IPS-NIHi7 (cell line): ENCODE data around the gene TELO2.

Experiments
- DNase-seq: peaks from one replicate; pipeline ENCODE4 v3.0.0; 2012; ENCODE audit warnings: mixed read lengths; ENCODE audit errors: extremely low spot score

The TELO2 gene

DNA sequence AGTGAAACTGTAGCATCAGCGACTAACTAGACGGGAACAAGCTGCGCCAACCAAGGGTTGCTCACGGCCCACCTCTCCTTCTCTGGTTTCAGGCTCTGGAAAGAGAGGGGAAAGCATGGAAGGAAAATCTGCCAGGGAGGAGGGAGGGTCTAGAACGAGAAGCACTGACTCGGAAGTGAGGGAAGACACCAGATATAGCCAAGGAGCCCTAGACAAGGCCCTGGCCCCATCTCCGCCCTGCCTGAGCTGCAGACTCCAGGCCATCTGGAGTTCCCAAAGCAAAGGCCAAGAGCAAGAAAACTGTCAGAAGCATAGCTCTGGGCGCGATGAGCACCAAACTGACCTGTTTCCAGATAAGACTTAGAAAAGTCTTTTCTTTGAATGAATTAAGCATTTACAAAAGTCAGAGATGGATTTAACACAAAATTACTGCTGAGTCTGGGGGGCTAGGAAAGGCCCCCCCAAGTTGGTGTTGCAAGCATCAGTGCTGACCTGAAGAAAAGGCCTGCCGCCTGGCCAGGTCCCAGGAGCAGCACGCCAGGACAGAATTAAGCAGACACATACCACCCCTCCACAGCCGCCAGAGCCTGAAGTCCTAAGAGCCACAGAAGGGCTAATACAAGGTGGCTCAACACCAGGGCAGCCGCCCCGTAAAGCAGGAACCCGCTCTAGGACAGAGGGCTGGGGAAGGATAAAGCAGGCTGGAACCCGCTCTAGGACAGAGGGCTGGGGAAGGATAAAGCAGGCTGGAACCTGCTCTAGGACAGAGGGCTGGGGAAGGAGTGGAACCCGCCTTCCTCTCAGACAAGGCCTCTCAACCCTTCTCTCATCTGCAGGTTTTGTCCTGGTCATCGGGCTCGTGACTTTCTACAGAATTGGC is 61.0 kb downstream of the TELO2 start:
- no peak for DNase-seq

GRCh38 chr16:1554826-1555445 is 61.8 kb downstream of the TELO2 start:
- DNase-seq: no peak

DNA sequence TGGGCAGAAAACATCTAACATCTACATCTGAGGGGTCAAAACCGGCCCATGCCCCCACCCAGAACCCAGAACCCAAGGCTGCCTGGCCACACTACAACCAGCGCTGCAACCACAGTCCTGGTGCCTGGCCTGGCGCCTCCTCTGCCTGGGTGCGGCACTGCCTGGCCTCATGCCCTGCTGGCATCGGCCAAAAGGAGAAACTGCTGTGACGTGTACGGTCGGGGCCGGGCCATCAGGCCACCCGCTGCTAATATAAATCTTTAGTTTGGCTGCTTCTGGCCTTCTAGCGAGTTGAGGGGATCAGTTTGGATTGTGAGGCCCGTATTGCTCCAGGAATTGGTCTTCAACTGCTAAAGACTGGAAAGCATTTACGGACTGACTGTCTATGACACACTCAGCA is 63.1 kb downstream of the TELO2 start:
- DNase-seq: no peak

- DNase-seq: no peak
Observed at GRCh38 chr16:1557074-1557473, 63.9 kb downstream of the TELO2 start.

DNA sequence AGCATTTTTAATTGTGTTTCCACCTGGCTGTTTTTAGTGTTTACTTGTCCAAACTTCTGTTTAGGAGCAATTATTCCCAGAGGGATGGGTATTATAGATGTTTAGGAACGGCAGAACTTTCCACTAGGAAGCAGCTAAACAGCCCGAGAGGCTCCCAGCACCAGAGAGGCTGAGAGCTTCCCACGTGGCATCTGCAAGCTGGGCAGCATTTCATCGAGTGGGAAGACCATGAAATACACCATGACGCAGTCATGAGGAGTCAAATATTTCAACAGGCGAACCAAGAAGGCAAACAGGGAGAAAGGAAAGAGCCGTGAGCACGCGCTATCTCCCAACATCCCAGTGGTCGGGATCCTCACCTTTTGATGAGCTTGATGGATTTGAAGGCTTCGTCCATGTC is 64.4 kb downstream of the TELO2 start:
- DNase-seq: no peak

DNA sequence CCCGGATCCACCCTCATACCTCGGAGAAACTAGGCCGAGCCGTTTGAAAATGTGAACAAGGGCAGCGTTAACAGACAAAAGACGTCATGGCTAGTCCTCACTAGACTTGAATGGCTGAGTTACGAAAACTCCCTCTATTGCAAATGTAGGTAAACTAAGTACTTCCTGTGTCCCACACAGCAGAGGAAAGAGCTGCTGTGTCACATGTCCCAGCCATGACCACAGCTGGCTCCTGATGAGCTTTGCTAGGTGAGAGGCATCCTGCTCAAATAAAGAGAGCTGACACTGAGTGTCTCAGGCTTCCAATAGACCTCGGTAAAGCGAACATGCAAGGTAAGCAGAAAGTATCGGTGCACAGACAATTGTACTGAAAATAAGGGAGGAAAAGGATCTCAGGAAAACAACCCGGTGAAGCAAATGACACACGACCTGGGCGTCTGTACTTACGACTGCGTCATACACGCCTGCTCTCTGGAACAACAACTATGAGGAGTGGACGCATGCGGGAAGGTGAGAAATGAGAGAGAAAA is 66.4 kb downstream of the TELO2 start:
- DNase-seq: no peak
